ENCODE results near the gene ACCS.

ACCS gene

GRCh38 chr11:44065841-44066731, at the start of gene ACCS:
TSS of gene ACCS (plus strand) at chr11:44066270. CDS start at chr11:44067628, 1,358 bp downstream.
- DNase-seq (ENCODE audit: low read depth in 2 of 2): peak; percentile 59 to 67

GRCh38 chr11:44016546-44017442, 49.3 kb upstream of the ACCS start:
- no peak for DNase-seq (ENCODE audit: low read depth in 2 of 2)

GRCh38 chr11:44017443-44018126, 48.5 kb upstream of the ACCS start:
- DNase-seq (ENCODE audit: low read depth in 2 of 2): no peak

GRCh38 chr11:44018127-44018521, 47.9 kb upstream of the ACCS start:
- no peak for DNase-seq (ENCODE audit: low read depth in 2 of 2)

GRCh38 chr11:44018829-44019228, 47.2 kb upstream of the ACCS start:
- no peak for DNase-seq (ENCODE audit: low read depth in 2 of 2)

GRCh38 chr11:44024977-44025376, 41.1 kb upstream of the ACCS start:
- DNase-seq (ENCODE audit: low read depth in 2 of 2): no peak

- no peak for DNase-seq (ENCODE audit: low read depth in 2 of 2)
These were observed 40.3 kb upstream of the ACCS start for GRCh38 chr11:44025727-44026126.

- DNase-seq (ENCODE audit: low read depth in 2 of 2): no peak
These were observed 37.7 kb upstream of the ACCS start for GRCh38 chr11:44028401-44028800.

- DNase-seq (ENCODE audit: low read depth in 2 of 2): no peak
These were observed 37.1 kb upstream of the ACCS start for GRCh38 chr11:44028816-44029506.

GRCh38 chr11:44029507-44029845, 36.6 kb upstream of the ACCS start:
- DNase-seq (ENCODE audit: low read depth in 2 of 2): no peak

GRCh38 chr11:44029977-44030911, 35.8 kb upstream of the ACCS start:
- DNase-seq (ENCODE audit: low read depth in 2 of 2): no peak

- no peak for DNase-seq (ENCODE audit: low read depth in 2 of 2)
These were observed 35.1 kb upstream of the ACCS start for GRCh38 chr11:44030996-44031395.

GRCh38 chr11:44031549-44031948, 34.5 kb upstream of the ACCS start:
- no peak for DNase-seq (ENCODE audit: low read depth in 2 of 2)

GRCh38 chr11:44032299-44033085, 33.6 kb upstream of the ACCS start:
- DNase-seq (ENCODE audit: low read depth in 2 of 2): no peak

GRCh38 chr11:44033411-44033850, 32.6 kb upstream of the ACCS start:
- no peak for DNase-seq (ENCODE audit: low read depth in 2 of 2)

- no peak for DNase-seq (ENCODE audit: low read depth in 2 of 2)
These were observed 32.2 kb upstream of the ACCS start for GRCh38 chr11:44033856-44034255.

- DNase-seq (ENCODE audit: low read depth in 2 of 2): no peak
These were observed 31.4 kb upstream of the ACCS start for GRCh38 chr11:44034639-44035038.

- DNase-seq (ENCODE audit: low read depth in 2 of 2): no peak
These were observed 29.0 kb upstream of the ACCS start for GRCh38 chr11:44036811-44037657.

GRCh38 chr11:44037658-44037998, 28.4 kb upstream of the ACCS start:
- no peak for DNase-seq (ENCODE audit: low read depth in 2 of 2)
